GM21825 (cell line): ENCODE results near the gene SHPK.

Experiments used
- ATAC-seq: cut with Tn5 transposase; IDR thresholded peaks from one replicate; pipeline ENCODE4 v1.9.1; 2021; ENCODE audit warnings: mild to moderate bottlenecking, moderate library complexity; ENCODE audit not compliant: unreplicated experiment

Gene SHPK, protein sequence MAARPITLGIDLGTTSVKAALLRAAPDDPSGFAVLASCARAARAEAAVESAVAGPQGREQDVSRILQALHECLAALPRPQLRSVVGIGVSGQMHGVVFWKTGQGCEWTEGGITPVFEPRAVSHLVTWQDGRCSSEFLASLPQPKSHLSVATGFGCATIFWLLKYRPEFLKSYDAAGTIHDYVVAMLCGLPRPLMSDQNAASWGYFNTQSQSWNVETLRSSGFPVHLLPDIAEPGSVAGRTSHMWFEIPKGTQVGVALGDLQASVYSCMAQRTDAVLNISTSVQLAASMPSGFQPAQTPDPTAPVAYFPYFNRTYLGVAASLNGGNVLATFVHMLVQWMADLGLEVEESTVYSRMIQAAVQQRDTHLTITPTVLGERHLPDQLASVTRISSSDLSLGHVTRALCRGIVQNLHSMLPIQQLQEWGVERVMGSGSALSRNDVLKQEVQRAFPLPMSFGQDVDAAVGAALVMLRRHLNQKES

DNA sequence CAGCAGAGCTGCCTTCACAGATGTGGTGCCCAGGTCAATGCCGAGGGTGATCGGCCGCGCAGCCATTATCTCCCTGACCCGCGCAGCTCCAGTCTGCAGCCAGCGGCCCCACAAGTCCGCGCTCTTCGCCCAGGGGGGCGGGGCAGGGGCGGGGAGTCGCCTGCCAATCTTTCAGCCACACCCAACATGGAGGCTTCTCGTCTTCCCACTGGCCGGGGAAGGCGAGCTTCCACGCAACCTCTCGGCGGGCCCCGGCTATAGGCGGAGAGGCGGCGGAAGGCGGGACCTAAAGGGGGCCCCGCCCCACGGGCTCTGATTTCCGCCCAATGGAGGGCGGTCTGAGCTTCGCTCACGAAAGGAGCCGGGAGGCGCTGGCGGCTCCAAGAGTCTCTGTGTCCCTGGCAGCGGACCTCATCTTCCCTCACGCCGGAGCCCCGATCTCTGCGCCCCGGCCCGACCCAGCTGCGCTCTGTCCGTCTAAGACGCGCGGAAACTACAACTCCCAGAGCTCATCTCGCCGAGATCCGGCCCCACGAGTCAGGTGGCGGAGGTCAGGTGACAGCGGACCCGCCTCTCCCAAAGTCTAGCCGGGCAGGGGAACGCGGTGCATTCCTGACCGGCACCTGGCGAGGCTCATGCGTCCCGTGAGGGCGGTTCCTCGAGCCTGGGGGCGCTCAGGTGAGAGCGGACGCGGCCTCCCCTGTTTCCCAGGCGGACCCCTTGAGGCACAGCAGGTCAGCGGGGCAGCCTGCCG, at the start of gene SHPK, which contains the start of gene CTNS:
Gene SHPK, minus strand, starts transcription at position 97 of the 754 bp plus-strand sequence. Its CDS starts 31 bp downstream, at position 66.
Gene CTNS, plus strand, starts transcription at position 607 of the 754 bp plus-strand sequence. CDS start 3,447 bp downstream, outside the sequence.
- peak; percentile 93 for ATAC-seq

DNA sequence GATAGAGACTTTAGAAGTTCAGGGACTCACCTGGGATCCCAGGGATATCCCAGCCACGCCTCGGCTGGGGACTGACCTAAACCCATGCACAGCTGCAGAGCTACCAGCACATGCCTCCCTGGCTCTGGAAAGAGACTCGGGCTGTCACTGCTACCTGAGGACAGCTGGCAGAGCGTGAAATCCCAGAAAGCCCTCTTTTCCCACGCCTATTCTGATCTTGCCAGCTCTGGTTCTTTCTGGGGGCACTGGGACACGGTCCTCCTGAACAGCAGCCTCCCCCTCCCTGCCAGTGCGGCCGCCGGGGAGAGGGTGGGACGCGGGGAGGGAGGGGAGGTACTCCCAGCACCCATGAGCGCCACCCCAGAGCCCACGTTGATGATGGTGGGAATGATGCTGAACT, 49.1 kb upstream of the SHPK start:
- no peak for ATAC-seq

DNA sequence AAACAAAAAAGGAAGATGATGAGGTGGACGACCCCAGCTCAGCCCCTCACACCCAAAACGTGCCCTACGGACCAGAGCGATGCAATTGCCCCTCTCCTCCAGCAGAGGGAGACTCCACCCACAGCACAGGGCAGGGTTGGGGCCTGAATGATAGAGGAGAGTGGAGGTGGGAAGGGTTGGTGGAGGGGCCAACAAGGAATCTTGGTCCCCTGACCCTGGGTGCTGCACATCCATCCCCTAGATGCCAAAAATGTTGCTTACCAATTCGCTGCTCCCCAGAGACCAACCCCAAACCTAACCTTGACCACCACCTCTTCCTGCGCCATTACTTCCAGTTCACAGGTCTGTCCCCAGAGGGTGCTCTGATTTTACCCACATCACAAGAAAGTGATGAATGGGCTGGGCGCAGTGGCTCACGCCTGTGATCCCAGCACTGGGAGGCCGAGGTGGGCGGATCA, 47.0 kb upstream of the SHPK start:
- ATAC-seq: peak; percentile 58

DNA sequence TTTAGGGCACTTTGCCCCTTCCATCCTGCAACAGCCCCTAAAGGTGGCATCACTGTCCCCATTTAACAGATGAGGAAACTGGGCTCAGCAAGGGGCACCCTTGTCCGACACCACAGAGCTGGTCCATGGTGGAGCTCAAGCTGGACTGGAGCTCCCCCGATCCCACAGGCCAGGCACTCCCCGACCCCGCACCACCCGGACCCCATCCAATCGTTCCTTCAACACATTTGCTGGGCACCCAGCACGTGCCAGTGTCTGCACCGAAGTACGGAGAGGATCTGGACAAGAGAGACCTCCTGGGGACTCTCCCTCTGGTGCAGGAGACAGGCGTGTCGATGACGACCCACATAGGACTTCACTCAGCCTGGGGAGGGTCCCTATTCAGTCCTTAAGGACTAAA, 46.0 kb upstream of the SHPK start:
- no peak for ATAC-seq

DNA sequence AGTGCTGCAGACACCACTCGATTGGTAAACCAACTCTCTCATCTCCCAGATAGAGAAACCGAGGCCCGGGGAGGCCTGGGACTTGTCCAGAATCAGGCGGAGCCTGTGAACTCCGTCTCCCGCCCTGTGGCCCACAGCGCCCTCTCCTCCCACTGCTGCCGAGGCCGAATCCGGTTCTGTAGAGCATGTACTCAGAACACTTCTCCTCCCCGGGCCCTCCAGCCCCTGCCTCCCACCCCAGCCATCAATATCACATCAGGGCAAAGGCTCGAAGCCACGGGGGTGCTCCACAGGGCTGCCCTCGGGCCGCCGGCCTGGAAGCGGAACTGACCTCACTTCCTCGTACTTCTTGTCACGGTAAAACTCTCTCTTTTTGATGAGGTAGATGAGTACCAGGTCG, 45.5 kb upstream of the SHPK start:
- ATAC-seq: no peak

DNA sequence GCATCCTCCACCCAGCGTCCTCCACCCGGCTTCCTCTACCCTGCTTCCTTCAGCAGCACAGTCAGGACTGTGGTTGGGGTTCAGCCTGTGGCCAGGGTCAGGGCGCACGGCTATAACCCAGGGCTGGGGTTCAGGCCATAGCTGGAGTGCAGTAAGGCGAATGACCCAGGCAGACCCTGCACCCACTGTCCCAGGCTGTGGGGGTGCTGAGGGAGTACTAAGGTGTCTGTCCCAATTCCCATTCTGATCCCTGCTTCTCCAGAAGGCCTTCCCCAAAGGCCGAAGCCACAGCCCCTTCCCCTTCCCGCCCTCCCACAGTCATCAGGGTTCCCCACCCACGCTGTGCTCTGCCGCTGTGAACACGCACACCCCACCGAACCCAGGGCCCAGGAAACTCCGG, 45.0 kb upstream of the SHPK start:
- ATAC-seq: no peak

DNA sequence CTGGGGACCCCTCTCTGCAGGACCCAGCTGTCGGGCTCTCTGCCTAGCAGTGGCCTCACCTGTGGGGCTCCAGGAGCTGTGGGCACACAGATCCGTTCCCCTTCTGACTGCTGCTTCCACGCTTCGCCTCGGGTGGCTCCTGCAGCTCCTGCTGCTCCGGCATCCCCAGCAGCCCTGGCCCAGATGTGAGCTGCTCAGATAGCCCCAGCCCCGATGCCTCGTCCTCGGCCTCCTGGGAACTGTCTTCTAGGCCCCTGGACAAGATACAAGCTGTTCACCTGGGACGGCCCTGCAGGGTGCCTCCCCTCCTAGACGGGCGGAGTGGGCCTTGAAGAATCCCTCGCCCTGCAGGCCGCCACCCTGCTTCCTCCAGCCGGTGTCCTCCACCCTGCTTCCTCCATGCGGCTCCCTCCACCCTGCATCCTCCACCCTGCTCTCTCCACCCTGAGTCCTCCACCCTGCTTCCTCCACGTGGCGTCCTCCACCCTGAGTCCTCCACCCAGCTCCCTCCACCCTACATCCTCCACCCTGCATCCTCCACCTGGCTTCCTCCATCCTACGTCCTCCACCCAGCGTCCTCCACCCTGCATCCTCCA, 43.6 kb upstream of the SHPK start:
- ATAC-seq: no peak

DNA sequence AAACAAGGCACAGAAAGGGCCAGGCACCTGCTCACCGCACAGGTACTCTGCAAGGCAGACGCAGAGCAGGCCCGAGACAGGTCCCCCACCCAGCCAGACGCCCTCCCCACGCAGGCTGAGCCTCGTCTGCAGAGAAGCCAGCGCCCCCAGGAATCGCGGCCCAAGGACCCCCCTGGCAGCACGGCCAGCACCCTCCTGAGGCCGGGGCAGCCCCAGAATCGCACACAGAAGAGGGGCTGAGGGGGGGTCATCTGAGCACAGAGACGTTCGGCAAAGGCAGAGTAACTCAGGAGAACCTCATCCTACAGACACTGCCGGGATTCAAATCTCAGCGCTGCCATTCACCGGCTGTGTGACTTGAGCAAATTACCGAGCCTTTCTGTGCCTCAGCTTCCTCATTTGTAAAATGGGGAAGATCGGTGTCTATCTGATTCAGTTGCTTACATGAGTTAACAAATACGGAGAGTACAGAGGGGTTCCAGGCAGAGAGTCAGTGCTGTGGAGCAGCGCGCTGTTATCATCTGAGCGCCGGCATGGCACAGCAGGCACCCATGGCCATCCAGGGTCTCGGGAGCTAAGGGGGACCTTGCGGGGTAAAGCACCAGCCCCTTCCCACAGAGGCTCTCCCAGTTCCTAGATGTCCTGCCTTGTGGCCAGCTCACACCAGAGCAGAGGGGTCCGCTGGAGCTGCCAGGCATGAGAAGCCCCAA, 42.9 kb upstream of the SHPK start:
- no peak for ATAC-seq

DNA sequence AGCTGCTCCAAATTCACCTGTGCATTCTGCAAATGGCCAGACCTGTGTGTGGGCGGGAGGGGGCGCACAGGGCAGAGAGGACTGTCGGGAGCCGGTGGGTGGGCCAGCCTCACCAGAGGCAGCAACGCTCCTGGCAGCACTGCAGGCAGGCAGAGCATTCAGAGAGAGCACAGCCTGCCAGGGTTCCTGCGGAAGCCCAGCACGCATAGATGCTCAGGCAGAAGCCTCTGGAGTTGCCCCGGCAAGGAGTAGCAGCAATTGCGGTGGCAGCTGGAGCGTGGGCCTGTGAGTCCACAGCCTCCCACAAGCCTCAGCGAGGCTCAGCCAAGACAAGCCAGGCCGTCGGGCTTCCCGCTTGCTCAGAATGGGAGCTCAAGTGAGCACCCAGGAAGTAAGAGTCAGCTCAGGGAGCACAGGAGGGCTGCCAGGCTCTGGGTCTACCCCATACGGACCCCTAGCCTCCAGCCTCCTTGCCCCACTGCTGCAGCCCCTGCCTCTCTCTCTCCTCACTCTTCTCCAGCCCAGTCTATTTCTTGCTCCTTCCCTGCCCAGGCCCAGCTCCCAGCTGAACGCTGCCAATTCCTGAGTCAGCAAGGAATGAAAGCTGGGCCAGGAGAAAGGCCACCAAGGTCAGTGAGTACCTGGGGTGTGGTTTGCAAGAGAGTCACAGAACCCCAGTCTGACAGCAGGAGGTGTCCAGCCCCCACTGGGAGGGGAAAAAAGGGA, 42.2 kb upstream of the SHPK start:
- no peak for ATAC-seq

DNA sequence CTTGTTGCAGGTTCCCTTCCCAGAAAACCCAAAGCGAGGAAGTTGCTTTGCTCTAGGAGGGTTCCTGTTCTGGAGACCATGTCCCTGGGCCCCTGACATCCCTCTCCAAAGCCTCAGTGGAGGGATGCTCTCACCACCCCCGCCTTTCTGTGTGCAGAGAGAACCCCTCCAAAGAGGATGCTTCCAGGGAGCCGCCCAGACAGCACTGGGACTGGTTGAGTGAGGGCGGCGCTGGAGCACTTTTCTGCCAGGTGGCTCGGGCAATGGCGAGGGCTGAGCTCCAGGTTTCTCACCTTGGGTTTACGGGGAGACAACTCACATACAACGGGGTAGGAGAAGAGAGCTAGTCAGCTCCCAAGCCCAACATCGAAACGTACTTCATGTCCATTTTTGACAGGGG, 39.8 kb upstream of the SHPK start:
- ATAC-seq: no peak

DNA sequence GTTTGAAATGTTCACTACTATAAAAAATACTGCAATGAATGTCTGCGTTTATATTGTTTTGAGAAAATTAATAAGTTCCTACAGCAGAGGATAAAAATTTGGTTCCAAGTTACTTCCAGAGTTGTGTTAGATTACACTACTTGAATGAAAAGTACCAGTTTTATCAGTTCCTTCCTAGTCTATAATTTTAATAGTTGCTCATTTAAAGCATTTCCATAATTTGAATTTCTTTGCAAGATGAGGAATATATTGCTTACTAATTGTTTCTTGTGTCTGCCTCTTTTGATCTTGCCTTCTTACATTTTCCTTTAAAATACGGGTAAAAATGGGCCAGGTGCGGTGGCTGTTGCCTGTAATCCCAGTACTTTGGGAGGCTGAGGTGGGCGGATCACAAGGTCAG, 36.5 kb upstream of the SHPK start:
- no peak for ATAC-seq

DNA sequence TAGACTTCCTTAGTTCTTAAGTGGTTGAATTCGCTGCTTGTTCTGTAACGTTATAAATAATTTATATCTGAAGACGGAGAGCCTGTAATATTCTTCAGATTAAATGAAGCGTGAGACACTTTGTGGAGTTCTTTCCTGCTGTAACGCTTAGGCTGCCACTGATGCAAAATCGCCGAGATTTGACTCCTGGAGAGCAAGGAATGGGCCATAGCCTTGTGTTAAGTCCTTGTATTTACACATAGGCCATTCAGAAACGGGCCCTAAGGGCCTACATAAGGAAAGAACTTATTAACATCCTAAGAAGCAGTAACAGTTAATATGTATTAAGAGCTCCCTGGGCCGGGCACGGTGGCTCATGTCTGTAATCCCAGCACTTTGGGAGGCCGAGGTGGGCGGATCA, 33.5 kb upstream of the SHPK start:
- ATAC-seq: no peak

DNA sequence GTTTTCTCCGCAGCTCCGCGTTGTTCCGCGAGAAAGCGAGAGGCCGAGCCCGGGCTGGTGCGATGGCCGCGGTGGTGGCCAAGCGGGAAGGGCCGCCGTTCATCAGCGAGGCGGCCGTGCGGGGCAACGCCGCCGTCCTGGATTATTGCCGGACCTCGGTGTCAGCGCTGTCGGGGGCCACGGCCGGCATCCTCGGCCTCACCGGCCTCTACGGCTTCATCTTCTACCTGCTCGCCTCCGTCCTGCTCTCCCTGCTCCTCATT, 33.0 kb upstream of the SHPK start:
- ATAC-seq: peak; percentile 1

DNA sequence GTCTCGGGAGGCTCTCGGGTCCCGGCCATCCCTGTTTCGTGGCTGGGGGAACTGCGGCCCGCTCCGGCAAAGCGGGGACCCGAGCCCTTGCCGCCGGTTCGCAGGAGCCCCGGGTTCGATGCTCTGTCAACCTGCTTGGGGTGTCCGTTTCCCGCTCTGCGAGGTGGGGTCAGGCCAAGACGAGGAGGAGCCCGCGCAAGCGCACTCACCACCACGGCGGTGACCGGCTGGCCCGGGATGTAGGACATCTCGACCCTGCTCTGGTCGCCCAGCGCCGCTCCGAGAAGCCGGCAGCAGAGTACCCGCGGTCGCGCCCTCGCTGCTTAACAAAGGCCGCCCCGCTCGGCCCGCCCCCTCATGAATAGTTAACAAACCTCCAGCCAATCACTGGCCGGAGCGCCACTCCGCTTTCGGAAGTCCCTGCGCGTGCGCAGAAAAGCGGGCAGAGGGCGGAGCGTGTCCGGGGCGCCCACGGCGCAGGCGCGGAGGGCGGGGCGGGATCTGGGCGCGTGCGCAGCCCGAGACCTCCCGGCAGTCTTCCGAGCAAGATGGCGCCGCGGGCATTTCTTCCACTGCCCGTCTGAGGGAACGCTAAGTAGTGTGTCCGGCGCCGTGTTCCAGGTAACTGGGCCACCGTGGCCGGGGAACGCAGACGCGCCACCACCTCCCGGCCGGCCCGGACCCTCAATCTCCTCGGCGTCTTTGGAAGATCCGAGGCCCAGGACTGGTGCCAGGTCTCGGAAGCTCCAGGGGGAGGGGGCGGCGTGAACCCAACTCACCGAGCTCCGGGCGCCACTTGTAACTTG, 32.4 kb upstream of the SHPK start, which contains the start of the genes EMC6 and TAX1BP3:
Gene EMC6, plus strand, starts transcription at position 534 of the 806 bp plus-strand sequence. CDS start 335 bp downstream, outside the sequence.
Gene TAX1BP3, minus strand, starts transcription at position 300 of the 806 bp plus-strand sequence. Its CDS starts 52 bp downstream, at position 248.
- peak; percentile 80 for ATAC-seq

DNA sequence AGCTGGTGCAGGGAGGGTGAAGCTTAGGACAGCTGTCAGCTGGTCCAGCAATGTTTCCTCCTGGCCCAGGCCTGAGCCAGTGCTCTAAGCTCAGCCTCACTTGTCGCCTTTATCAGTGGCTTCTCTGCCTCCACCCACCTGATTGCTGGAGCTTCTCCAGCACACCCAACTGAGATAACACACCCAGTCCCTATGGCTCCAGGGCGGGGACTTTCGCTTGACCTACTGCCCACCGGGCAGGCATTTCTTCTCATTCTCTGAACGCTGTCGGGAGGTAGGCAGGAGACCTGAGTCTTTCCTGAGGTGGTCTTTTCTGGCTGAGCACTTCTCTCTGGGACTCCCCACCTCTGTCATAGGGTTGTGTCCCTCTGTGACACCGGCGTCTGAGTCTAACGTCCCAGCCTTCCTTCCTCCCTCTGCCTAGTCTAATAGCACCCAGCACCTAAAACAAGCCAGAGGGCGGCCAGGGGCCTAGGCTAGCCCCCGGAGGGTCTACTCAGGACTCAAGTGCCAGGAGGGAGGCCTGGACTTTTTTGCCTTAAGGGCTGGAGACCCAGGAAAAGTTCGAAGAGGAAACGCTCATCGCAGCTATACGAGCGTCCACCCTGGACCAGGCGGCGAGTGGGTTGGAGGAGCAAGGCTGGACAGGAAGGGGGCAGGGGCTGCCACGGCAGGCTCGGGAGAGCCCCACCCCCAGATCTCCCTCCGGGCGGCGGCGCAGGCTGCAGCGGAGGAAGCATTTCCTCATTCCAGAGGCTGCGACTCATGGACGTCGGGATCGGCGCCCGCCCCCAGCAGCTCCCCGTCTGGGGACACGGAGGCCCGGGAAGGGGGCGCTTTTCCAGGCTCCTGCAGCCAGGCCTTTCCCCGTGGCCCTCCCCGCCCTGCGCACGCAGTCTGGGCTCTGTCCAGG, 31.6 kb upstream of the SHPK start:
- ATAC-seq: peak; percentile 23

DNA sequence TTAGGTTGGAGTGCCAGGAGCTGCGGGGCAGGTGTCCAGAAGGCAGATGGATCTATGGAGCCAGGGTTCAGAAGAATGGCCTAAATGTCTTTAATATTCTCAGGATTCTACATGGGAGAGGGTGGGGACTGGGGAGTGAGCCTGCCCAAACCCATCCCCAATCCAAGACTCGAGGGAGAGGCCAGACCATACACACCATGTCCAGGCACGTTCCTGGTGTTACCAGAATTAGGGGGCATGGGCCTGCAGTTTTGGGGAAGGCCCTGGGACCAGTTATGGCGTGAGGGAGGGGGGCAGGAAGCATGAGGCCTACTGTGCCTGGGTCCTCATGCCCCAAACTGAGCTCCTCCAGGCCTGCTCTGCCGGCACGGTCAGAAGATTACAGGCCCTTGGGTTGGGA, 30.5 kb upstream of the SHPK start:
- no peak for ATAC-seq

DNA sequence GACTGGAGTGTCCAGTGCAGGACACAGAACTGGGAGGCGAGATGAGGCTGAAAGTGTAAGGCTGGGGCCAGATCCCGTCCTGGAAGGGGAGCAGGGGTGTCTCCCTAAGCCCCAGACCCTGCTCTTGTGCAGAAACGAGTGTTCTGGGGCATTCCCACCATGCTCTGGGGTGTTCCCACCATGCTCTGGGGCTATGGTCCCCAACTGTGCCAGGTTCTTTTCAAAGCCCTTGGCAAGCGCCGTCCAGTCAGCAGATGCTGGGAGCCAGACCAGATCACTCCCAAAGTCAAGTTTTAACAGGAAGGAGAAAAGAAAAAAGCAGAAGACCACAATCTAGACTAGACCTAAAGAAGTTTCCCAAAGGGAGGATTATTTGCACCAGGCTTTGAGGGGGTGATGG, 29.8 kb upstream of the SHPK start:
- ATAC-seq: no peak
